Central memory CD8-positive, alpha-beta T cell (primary cell): ENCODE data around the gene PCSK9.

ENCODE experiments used
- ATAC-seq: fragments of 150-1000 bp; cut with Tn5 transposase; replicated peaks from 2 replicates; pipeline ENCODE4 v1.10.0; 2022; ENCODE audit warnings: mild to moderate bottlenecking, moderate FRiP score, moderate number of reproducible peaks; ENCODE audit not compliant: poor library complexity, severe bottlenecking; ENCODE audit errors: extremely low read depth
- DNase-seq, 2 donors: peaks; one replicate each; pipeline ENCODE4 v3.0.0; 2021; ENCODE audit warnings: low spot score in 2 of 2
- H3K27ac Mint-ChIP-seq: one replicate; pipeline ENCODE4 v1.8.0; 2022; ENCODE audit warnings: low read depth, mild to moderate bottlenecking, moderate library complexity, mixed read lengths
- H3K27me3 Mint-ChIP-seq: one replicate; pipeline ENCODE4 v1.8.0; 2022; ENCODE audit warnings: mixed read lengths
- H3K36me3 Mint-ChIP-seq: one replicate; pipeline ENCODE4 v1.8.0; 2022; ENCODE audit warnings: mild to moderate bottlenecking, moderate library complexity, mixed read lengths; ENCODE audit not compliant: insufficient read depth
- H3K4me1 Mint-ChIP-seq: one replicate; pipeline ENCODE4 v1.8.0; 2022; ENCODE audit warnings: mixed read lengths
- H3K4me3 Mint-ChIP-seq: one replicate; pipeline ENCODE4 v1.8.0; 2022; ENCODE audit warnings: mild to moderate bottlenecking, moderate library complexity, mixed read lengths
- H3K9me3 Mint-ChIP-seq: one replicate; pipeline ENCODE4 v1.8.0; 2022; ENCODE audit warnings: mixed read lengths

PCSK9 gene

GRCh38 chr1:55068638-55069037 lies 29.3 kb downstream of the PCSK9 start:
- Mint-ChIP-seq H3K27ac (peak overlapping the region; percentile 50), H3K36me3 (peaks cover 68% of the 10 kb centered on the region)
- no peak for DNase-seq

GRCh38 chr1:55069280-55069679 lies 29.9 kb downstream of the PCSK9 start:
- H3K4me3 Mint-ChIP-seq = no peak overlapping the region
- H3K27ac Mint-ChIP-seq = peak overlapping the region; percentile 50
- H3K4me1 Mint-ChIP-seq = no peaks in the 10 kb centered on the region
- ATAC-seq (no peak), DNase-seq (no peak)
- H3K27me3 Mint-ChIP-seq = no peaks in the 10 kb centered on the region
- no peaks in the 10 kb centered on the region for H3K9me3 Mint-ChIP-seq
- H3K36me3 Mint-ChIP-seq = peaks cover 73% of the 10 kb centered on the region

More at GRCh38 chr1:55068638-55069037, 29.3 kb downstream of the PCSK9 start:
- Mint-ChIP-seq H3K4me1 (no peaks in the 10 kb centered on the region), H3K27me3 (no peaks in the 10 kb centered on the region), H3K4me3 (no peak overlapping the region), H3K9me3 (no peaks in the 10 kb centered on the region)
- no peak for ATAC-seq

- peak overlapping the region; percentile 10 for H3K4me3 Mint-ChIP-seq
- H3K27ac Mint-ChIP-seq = peak overlapping the region; percentile 50
Observed at GRCh38 chr1:55070293-55071164, 31.2 kb downstream of the PCSK9 start.

GRCh38 chr1:55071477-55071876 lies 32.1 kb downstream of the PCSK9 start:
- no peak overlapping the region for H3K27ac Mint-ChIP-seq
- no peak overlapping the region for H3K4me3 Mint-ChIP-seq
- H3K4me1 Mint-ChIP-seq = no peaks in the 10 kb centered on the region
- DNase-seq (no peak), ATAC-seq (no peak)
- H3K36me3 Mint-ChIP-seq = peaks cover 87% of the 10 kb centered on the region
- no peaks in the 10 kb centered on the region for H3K9me3 Mint-ChIP-seq
- no peaks in the 10 kb centered on the region for H3K27me3 Mint-ChIP-seq

More at GRCh38 chr1:55070293-55071164, 31.2 kb downstream of the PCSK9 start:
- no peaks in the 10 kb centered on the region for H3K27me3 Mint-ChIP-seq
- H3K9me3 Mint-ChIP-seq = no peaks in the 10 kb centered on the region
- H3K36me3 Mint-ChIP-seq = peaks cover 84% of the 10 kb centered on the region
- ATAC-seq = no peak
- no peak for DNase-seq
- H3K4me1 Mint-ChIP-seq = no peaks in the 10 kb centered on the region

GRCh38 chr1:55073187-55073916 lies 34.0 kb downstream of the PCSK9 start:
- no peak overlapping the region for H3K27ac Mint-ChIP-seq
- DNase-seq (no peak), ATAC-seq (no peak)
- H3K9me3 Mint-ChIP-seq = no peaks in the 10 kb centered on the region
- H3K27me3 Mint-ChIP-seq = no peaks in the 10 kb centered on the region
- no peak overlapping the region for H3K4me3 Mint-ChIP-seq
- H3K36me3 Mint-ChIP-seq = peaks cover 85% of the 10 kb centered on the region
- H3K4me1 Mint-ChIP-seq = no peaks in the 10 kb centered on the region

- Mint-ChIP-seq H3K9me3 (no peaks in the 10 kb centered on the region), H3K27ac (no peak overlapping the region), H3K4me1 (no peaks in the 10 kb centered on the region), H3K27me3 (no peaks in the 10 kb centered on the region), H3K4me3 (no peak overlapping the region), H3K36me3 (peaks cover 86% of the 10 kb centered on the region)
- no peak for DNase-seq
- no peak for ATAC-seq
Observed at GRCh38 chr1:55074455-55074854, 35.1 kb downstream of the PCSK9 start.

- Mint-ChIP-seq H3K27ac (no peak overlapping the region), H3K36me3 (peaks cover 88% of the 10 kb centered on the region), H3K27me3 (no peaks in the 10 kb centered on the region), H3K9me3 (no peaks in the 10 kb centered on the region), H3K4me1 (no peaks in the 10 kb centered on the region), H3K4me3 (no peak overlapping the region)
- DNase-seq (no peak), ATAC-seq (no peak)
Observed at GRCh38 chr1:55076356-55076755, 37.0 kb downstream of the PCSK9 start.

GRCh38 chr1:55078470-55078869 lies 39.1 kb downstream of the PCSK9 start:
- DNase-seq (no peak), ATAC-seq (no peak)
- Mint-ChIP-seq H3K4me3 (no peak overlapping the region), H3K4me1 (no peaks in the 10 kb centered on the region), H3K27me3 (no peaks in the 10 kb centered on the region), H3K9me3 (no peaks in the 10 kb centered on the region), H3K27ac (no peak overlapping the region), H3K36me3 (peaks cover 87% of the 10 kb centered on the region)

- ATAC-seq = no peak
- no peak for DNase-seq
- H3K4me3 Mint-ChIP-seq = no peak overlapping the region
- H3K27me3 Mint-ChIP-seq = no peaks in the 10 kb centered on the region
- H3K27ac Mint-ChIP-seq = no peak overlapping the region
- H3K4me1 Mint-ChIP-seq = no peaks in the 10 kb centered on the region
- H3K9me3 Mint-ChIP-seq = no peaks in the 10 kb centered on the region
- H3K36me3 Mint-ChIP-seq = peaks cover 82% of the 10 kb centered on the region
Observed at GRCh38 chr1:55079651-55080050, 40.3 kb downstream of the PCSK9 start.

GRCh38 chr1:55081188-55081904 lies 42.0 kb downstream of the PCSK9 start:
- DNase-seq (no peak), ATAC-seq (no peak)
- Mint-ChIP-seq H3K4me3 (no peak overlapping the region), H3K27me3 (no peaks in the 10 kb centered on the region), H3K27ac (no peak overlapping the region), H3K36me3 (peaks cover 83% of the 10 kb centered on the region), H3K9me3 (no peaks in the 10 kb centered on the region), H3K4me1 (no peaks in the 10 kb centered on the region)

- DNase-seq = no peak
- H3K4me1 Mint-ChIP-seq = no peaks in the 10 kb centered on the region
- ATAC-seq = no peak
- H3K27ac Mint-ChIP-seq = no peak overlapping the region
- peaks cover 81% of the 10 kb centered on the region for H3K36me3 Mint-ChIP-seq
- no peaks in the 10 kb centered on the region for H3K9me3 Mint-ChIP-seq
- H3K4me3 Mint-ChIP-seq = no peak overlapping the region
- H3K27me3 Mint-ChIP-seq = no peaks in the 10 kb centered on the region
Observed at GRCh38 chr1:55081905-55082296, 42.6 kb downstream of the PCSK9 start.

GRCh38 chr1:55084257-55084656 lies 44.9 kb downstream of the PCSK9 start:
- Mint-ChIP-seq H3K4me3 (no peak overlapping the region), H3K9me3 (no peaks in the 10 kb centered on the region), H3K27me3 (no peaks in the 10 kb centered on the region), H3K27ac (peak overlapping the region; percentile 10), H3K36me3 (peaks cover 83% of the 10 kb centered on the region), H3K4me1 (peaks cover 7% of the 10 kb centered on the region)
- DNase-seq = no peak
- ATAC-seq = no peak
